Skeletal muscle tissue (tissue), 4 donors: ENCODE measurements around the gene TMEM184C. TPM values are rescaled to one million over a fixed set of nuclear protein-coding genes. Genes with fewer than 3 reads are reported as not detected.
A peak's percentile ranks its signal among the peaks of the same experiment; 100 is the strongest.

ENCODE experiments used
- H3K27ac ChIP-seq: one replicate; pipeline ENCODE4 v1.7.0; 2013; ENCODE audit warnings: mild to moderate bottlenecking, low read depth, low read length, inconsistent platforms
- H3K27me3 ChIP-seq, 3 donors: one replicate each; pipeline ENCODE4 v1.7.0; 2013; ENCODE audit warnings: low read length in 3 of 3; ENCODE audit not compliant: control insufficient read depth in 3 of 3, insufficient read depth in 3 of 3
- H3K36me3 ChIP-seq, 3 donors: one replicate each; pipeline ENCODE4 v1.7.0; 2013; ENCODE audit warnings: low read length in 3 of 3; ENCODE audit not compliant: control insufficient read depth in 3 of 3, insufficient read depth in 3 of 3
- H3K4me1 ChIP-seq, 3 donors: one replicate each; pipeline ENCODE4 v1.7.0; 2013; ENCODE audit warnings: low read length in 3 of 3, mild to moderate bottlenecking in 3 of 3; ENCODE audit not compliant: control insufficient read depth in 3 of 3, insufficient read depth in 3 of 3
- H3K4me3 ChIP-seq, 3 donors: one replicate each; pipeline ENCODE4 v1.7.0; 2013; ENCODE audit warnings: low read length in 3 of 3
- H3K9ac ChIP-seq, 3 donors: one replicate each; pipeline ENCODE4 v1.7.0; 2013; ENCODE audit warnings: low read length in 3 of 3, mild to moderate bottlenecking in 3 of 3, moderate library complexity in 2 of 3, low read depth in 1 of 3
- H3K9me3 ChIP-seq, 3 donors: one replicate each; pipeline ENCODE4 v1.7.0; 2013; ENCODE audit warnings: low read length in 3 of 3; ENCODE audit not compliant: control insufficient read depth in 3 of 3
- total RNA-seq: library from RNA; depleted of rRNA; stranded (reverse); fragments of >200 nt; gene quantifications from one replicate; pipeline ENCODE4 v1.2.3, GENCODE V29; 2014
- donor health status: Osteomylitis.

The TMEM184C gene
- 14.6 TPM for total RNA-seq

DNA sequence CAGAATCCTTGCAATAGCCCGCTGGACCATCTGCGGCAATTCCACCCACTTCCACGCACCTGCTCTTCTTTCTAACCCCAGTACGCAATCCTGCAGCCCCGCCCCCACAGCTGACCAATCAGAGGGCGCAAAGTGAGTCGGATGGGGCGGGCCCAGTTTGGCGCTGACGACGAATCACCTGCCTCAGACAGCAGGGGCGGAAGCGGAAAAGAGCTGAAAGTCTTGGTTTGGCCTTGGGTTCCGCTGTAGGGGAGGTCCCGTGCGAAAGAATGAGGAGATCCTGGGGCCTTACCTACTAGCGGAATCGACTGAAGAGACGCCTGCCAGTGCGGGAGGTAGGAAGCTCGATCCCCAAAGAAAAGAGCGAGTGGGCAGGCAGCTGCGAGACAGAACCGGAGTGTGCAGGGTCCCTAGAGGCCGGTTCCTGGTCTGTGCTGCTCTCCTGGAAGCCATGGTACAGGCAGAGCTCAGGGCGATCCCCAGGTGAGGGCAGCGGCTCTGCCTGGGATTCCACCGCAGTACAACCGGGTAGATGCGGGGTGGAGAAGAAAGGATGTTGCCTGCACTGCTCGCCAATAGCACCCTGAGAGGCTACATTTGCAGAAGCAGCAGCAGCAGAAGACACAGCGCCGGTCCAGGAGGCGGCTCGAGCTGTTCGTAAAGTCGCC, at the start of gene TMEM184C:
TMEM184C (plus strand) TSS at position 225 of the 668 bp plus-strand sequence. CDS start 560 bp downstream, outside the sequence.
- Histone ChIP-seq H3K9ac (peak within 1 kb of the TSS; percentile 83 to 93 (median 91)), H3K36me3 (peaks cover 0 to 3% (median 0%) of the 10 kb centered on the region in 3 donors), H3K27me3 (peaks cover 0 to 2% (median 0%) of the 10 kb centered on the region in 3 donors), H3K4me1 (peaks cover 5 to 29% (median 27%) of the 10 kb centered on the region in 3 donors), H3K4me3 (peak within 1 kb of the TSS; percentile 96 to 99 (median 98)), H3K9me3 (no peaks in the 10 kb centered on the region), H3K27ac (peak within 1 kb of the TSS; percentile 84)

DNA sequence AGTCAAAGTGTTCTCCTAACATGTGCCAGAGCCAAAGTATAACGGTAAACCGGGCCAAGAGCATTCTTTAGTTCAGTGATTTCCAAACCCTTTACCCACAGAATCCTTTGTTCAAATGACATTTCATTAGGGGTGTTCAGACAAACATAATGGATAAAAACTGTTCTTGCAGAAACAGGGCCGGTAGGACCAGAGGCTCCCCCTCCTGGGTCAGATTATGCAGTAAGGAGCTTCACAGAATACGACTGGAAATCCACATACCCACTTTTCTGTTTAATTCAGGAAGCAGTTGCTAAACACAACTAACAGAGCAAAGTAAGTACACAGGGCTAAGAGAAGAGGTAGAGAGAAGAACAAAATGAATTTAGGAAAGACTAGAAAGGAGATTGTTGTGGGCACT, 46.6 kb upstream of the TMEM184C start:
- H3K36me3 ChIP-seq, result no peaks in the 10 kb centered on the region
- H3K27ac ChIP-seq, result no peak overlapping the region
- H3K9ac ChIP-seq, result no peak overlapping the region
- no peak overlapping the region for H3K4me3 ChIP-seq
- H3K27me3 ChIP-seq, result no peaks in the 10 kb centered on the region
- H3K9me3 ChIP-seq, result no peaks in the 10 kb centered on the region
- H3K4me1 ChIP-seq, result no peaks in the 10 kb centered on the region

DNA sequence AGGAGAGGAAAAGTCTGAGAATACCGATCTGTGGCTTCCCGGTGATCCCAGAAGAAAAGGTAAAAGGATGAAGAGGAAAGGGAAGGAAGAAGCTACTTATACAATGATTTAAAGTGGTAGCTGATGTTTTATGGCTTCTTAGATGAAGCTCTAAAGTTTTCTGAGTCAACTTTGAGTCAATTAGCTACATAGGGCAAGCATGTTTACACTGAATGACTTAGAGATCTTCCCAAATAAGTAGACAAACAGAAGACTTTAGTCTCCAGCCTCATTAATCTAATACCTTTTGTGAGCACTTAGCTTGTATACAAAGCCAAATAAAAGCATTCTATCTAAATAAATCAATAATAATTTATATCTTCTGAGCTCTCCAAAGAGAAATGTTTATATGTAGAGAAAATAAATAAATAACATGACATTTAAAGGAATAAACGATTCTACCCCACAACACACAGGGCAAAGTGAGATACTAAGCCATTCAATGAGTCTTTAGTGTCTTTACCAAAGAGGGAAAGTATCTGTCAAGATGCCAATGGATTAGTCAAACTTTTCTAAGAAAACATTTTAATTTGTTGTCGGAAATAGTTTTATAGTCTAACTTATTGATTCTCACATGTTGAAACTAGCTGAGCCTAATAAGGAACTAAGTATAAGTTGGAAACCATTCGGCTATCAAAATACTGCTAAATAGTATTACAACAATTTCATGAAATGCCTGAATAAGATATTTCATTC, 46.0 kb upstream of the TMEM184C start:
- Histone ChIP-seq H3K27me3 (no peaks in the 10 kb centered on the region), H3K36me3 (no peaks in the 10 kb centered on the region), H3K9ac (no peak overlapping the region), H3K9me3 (no peaks in the 10 kb centered on the region), H3K27ac (no peak overlapping the region), H3K4me1 (no peaks in the 10 kb centered on the region), H3K4me3 (no peak overlapping the region)

DNA sequence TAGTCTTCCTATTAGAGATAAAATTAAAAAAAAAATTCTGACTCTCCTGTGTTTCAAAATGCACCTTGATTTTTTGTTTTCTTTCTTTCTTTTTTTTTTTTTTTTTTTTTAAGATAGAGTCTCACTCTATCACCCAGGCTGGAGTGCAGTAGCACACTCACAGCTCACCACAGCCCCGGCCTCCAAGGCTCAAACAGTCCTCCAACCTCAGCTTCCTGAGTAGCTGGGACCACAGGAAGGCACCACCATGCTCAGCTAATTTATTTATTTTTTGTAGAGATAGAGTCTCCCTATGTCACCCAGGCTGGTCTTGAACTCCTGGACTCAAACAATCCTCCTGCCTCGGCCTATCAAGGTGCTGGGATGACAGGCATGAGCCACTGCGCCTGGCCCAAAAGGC, 41.1 kb upstream of the TMEM184C start:
- Histone ChIP-seq H3K9ac (no peak overlapping the region), H3K36me3 (no peaks in the 10 kb centered on the region), H3K27ac (no peak overlapping the region), H3K9me3 (no peaks in the 10 kb centered on the region), H3K4me1 (no peaks in the 10 kb centered on the region), H3K27me3 (no peaks in the 10 kb centered on the region), H3K4me3 (no peak overlapping the region)

DNA sequence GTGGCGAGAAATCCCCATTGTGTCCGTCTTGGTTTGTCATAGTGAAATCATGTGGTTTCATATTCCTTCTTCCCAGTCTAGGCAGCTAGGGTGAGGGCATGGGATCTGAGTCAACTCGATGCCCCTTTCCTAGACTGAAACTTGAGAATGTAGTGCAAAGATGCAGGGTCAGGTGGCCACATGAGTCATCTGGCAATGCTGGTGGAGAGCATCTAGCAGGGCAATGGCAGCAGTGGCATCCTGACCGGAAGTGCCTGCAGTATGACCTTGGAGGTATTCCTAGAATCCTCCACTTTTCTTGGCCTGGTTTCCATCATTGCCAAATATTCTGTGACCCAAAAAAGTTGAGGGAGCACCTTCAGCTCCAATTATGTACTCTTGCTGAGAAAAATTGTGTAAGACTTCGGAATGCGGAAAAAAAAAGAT, 39.1 kb upstream of the TMEM184C start:
- Histone ChIP-seq H3K9ac (no peak overlapping the region), H3K36me3 (no peaks in the 10 kb centered on the region), H3K9me3 (no peaks in the 10 kb centered on the region), H3K4me3 (no peak overlapping the region), H3K4me1 (no peaks in the 10 kb centered on the region), H3K27ac (no peak overlapping the region), H3K27me3 (no peaks in the 10 kb centered on the region)

DNA sequence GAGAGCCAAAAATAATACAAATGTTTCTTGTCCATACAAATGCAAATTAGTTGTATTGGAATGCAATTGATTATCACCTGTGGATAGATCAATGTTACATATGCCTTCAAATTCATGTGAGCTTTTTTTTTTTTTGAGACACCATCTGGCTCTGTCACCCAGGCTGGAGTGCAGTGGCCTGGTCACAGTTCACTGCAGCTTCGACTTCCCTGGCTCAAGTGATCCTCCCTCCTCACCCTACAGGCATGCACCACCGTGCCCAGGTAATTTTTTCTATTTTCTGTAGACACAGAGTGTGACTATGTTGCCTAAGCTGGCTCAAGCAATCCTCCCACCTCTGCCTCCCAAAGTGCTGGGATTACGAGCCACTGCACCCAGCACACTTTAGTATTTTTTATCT, 38.6 kb upstream of the TMEM184C start:
- no peaks in the 10 kb centered on the region for H3K36me3 ChIP-seq
- H3K27me3 ChIP-seq, result no peaks in the 10 kb centered on the region
- H3K4me1 ChIP-seq, result no peaks in the 10 kb centered on the region
- no peak overlapping the region for H3K27ac ChIP-seq
- H3K9ac ChIP-seq, result no peak overlapping the region
- no peaks in the 10 kb centered on the region for H3K9me3 ChIP-seq
- no peak overlapping the region for H3K4me3 ChIP-seq

DNA sequence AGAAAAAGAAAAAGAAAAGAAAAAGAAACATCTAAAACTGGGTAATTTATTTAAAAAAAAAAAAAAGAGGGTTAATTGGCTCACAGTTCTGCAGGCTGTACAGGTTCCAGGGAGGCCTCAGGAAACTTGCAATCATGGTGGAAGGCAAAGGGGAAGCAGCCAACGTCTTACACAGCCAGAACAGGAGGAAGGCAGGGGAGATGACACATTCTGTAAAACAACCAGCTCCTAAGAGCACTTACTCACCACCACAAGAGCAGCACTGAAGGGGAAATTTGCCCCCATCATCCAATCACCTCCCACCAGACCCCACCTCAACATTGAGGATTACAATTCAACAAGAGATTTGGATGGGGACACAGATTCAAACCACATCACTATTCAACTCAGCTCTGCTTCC, 36.8 kb upstream of the TMEM184C start:
- Histone ChIP-seq H3K9me3 (no peaks in the 10 kb centered on the region), H3K4me3 (no peak overlapping the region), H3K27ac (no peak overlapping the region), H3K36me3 (no peaks in the 10 kb centered on the region), H3K4me1 (no peaks in the 10 kb centered on the region), H3K9ac (no peak overlapping the region), H3K27me3 (no peaks in the 10 kb centered on the region)

DNA sequence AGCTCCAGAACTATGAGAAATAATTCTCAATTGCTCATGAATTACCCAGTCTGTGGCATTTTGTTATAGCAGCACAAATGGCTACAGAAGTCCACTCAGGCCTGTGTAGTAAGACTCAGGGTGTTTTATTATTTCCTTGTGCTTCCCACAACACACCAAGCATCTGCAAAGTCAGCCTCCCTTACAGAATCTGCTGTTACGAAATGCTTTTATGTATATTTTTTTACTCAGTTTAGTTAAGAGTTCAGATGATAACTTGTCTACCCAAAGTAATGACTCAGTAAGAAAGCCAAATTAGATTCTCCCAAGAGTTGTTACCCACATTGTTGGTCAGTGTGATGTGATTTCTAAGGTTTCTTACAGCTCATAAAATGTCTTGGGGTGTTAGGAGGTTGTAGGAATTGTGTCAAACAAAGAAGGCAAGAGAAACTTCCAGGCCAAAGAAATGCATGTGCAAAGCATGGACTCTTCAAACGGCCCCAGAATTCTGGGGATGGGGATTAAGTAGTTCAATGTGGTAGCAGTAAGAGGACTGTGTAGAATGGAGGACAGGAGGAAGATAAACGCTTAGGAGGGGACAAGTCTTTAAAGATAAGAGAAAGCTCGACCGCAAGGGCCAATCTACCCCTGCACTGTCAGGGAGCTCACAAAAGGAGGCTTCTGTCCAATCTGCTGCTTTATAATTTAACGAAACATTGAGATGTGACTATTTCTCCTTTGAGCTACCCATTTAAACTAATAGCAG, 35.4 kb upstream of the TMEM184C start:
- no peaks in the 10 kb centered on the region for H3K9me3 ChIP-seq
- no peak overlapping the region for H3K9ac ChIP-seq
- H3K36me3 ChIP-seq, result no peaks in the 10 kb centered on the region
- no peaks in the 10 kb centered on the region for H3K4me1 ChIP-seq
- H3K4me3 ChIP-seq, result no peak overlapping the region
- no peaks in the 10 kb centered on the region for H3K27me3 ChIP-seq
- no peak overlapping the region for H3K27ac ChIP-seq

DNA sequence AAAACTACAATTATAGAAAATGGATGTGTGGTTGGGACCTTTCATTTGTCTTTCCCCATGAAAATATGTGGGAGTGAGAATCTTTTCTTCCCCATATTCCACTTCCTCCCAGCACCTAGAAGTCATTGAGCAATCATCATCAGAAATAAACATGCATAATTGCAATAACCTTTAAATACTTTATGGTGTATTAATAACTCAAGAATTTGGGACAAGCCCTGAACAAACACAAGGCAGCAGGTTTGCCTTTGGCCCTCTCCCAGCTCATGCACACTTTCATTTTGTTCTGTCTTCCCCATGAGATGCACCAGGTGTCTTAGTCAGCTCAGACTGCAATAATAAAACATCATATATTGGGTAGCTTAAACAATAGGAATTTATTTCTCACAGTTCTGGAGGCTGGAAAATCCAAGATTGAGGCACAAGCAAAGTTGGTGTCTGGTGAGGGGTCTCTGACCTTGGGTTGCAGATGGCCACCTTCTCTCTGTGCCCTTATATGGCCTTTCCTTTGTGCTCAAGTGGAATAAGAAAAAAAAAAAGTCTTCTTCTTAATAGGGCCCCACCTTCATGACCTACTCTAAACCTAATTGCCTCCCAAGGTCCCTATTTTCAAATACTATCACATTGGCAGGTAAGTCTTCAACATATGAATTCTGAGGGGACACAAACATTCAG, 34.7 kb upstream of the TMEM184C start:
- H3K9me3 ChIP-seq, result no peaks in the 10 kb centered on the region
- no peak overlapping the region for H3K4me3 ChIP-seq
- H3K27me3 ChIP-seq, result no peaks in the 10 kb centered on the region
- no peak overlapping the region for H3K9ac ChIP-seq
- H3K36me3 ChIP-seq, result no peaks in the 10 kb centered on the region
- H3K27ac ChIP-seq, result no peak overlapping the region
- no peaks in the 10 kb centered on the region for H3K4me1 ChIP-seq
